ENCODE data around the gene TAF6.

TAF6 gene

DNA sequence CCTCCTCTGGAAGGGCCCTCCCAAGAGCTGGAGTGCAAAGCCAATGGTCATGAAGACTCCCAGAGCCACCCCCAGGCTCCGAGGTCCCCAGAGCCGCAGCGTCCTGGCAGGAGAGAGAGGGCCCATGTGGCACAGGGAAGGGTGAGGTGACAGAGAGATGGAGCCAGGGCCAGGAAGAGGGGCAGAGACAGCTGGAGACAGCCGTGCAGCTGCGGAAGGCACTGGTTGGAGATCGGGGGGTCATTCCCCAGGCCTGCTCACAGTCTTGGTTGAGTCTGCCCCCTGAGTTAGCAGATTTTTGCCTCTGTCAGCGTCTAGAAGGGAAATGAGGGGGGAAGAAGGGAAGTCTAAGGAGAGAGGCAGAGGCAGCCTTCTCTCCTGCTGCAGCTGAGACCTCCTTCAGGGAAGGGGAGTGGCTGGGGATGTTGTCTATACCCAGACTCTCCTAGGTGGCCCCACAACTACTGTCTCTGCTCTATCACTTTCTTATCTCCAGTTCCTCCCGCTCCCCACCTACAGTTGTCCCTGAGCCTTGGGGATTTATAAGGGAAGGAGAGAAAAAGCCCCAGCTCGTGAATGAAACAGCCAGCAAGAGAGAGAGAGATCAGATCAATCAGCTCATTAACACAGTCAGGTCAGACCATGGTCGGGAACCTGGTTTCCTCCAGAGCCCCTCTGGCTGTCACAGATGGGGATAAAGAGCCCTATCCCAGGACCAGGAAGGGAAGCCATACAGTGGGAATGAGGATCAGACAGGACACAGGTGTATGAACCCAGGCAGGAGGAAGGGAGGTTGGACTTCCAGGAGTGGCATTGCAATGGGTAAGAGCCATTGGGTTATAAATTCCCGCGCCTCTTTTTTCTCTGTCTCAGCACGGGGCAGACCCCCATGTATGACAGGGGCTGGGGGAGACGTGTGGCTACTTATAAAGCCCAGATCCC lies 48.1 kb upstream of the TAF6 start:
- H3K9me3 ChIP-seq (ENCODE audit: insufficient read depth, low read length) = no peaks in the 10 kb centered on the region
- H3K79me2 ChIP-seq (ENCODE audit: insufficient read depth, low read length) = no peaks in the 10 kb centered on the region
- no peak overlapping the region for H3K27ac ChIP-seq (ENCODE audit: low read depth, low read length)
- no peaks in the 10 kb centered on the region for H3K27me3 ChIP-seq (ENCODE audit: low read length)
- no peak overlapping the region for H2AFZ ChIP-seq (ENCODE audit: low read depth, low read length, severe bottlenecking)
- H3K9ac ChIP-seq (ENCODE audit: low read length) = no peak overlapping the region
- no peak overlapping the region for H3K4me3 ChIP-seq (ENCODE audit: insufficient read depth, low read length, poor library complexity, severe bottlenecking)
- no peaks in the 10 kb centered on the region for H3K36me3 ChIP-seq (ENCODE audit: low read length)
- H4K20me1 ChIP-seq (ENCODE audit: low read depth, low read length) = no peaks in the 10 kb centered on the region
- peaks cover 6% of the 10 kb centered on the region; the same call in 1 of the 2 replicates for H3F3A ChIP-seq (ENCODE audit: insufficient read depth)
- H3K9me2 ChIP-seq (replicated peaks; ENCODE audit: insufficient read depth, low read length) = no peaks in the 10 kb centered on the region
- TF ChIP-seq, protein P1, sequence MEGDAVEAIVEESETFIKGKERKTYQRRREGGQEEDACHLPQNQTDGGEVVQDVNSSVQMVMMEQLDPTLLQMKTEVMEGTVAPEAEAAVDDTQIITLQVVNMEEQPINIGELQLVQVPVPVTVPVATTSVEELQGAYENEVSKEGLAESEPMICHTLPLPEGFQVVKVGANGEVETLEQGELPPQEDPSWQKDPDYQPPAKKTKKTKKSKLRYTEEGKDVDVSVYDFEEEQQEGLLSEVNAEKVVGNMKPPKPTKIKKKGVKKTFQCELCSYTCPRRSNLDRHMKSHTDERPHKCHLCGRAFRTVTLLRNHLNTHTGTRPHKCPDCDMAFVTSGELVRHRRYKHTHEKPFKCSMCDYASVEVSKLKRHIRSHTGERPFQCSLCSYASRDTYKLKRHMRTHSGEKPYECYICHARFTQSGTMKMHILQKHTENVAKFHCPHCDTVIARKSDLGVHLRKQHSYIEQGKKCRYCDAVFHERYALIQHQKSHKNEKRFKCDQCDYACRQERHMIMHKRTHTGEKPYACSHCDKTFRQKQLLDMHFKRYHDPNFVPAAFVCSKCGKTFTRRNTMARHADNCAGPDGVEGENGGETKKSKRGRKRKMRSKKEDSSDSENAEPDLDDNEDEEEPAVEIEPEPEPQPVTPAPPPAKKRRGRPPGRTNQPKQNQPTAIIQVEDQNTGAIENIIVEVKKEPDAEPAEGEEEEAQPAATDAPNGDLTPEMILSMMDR (IDR thresholded peaks at IDR 0.05; ENCODE audit: insufficient read depth, low read length, poor library complexity, severe bottlenecking) = no peak
- no peak for TF ChIP-seq EZH2phosphoT487 (conservative IDR thresholded peaks at IDR 0.05; ENCODE audit: low read length)
- H3K4me2 ChIP-seq (ENCODE audit: low read depth, low read length, poor library complexity, severe bottlenecking) = no peak overlapping the region

DNA sequence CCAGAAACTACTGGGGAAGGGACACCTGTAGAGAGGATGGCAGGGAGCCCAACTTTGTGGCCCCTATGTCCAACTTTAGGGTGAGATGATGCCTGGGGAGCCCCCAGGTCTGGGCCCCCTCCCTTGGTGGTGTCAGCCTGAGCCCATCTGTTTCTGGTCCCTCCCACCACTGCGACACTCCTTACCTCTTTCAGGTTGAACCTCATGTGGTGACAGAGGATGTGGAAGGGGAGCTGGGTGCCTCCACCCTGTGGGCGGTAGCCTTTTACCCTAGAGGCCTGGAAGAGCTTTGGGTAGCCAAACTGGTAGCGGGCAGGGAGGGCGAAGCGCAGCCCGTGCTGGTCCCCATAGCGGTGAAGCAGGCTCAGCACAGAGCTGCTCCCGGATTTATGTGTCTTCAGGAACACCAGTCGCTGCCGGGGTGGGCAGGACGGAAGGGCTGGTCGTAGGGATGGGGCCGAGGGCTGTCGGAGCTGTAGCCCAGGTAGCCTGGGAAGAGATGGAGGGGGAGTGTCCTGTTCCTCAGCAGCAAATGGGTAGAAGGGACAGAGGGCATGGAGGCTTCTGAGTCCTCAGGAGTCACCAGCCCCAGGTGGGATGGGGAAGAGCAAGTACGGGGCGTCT lies 47.3 kb upstream of the TAF6 start:
- Histone ChIP-seq H3K27ac (ENCODE audit: low read depth, low read length) (no peak overlapping the region), H3K9me3 (ENCODE audit: insufficient read depth, low read length) (no peaks in the 10 kb centered on the region), H3K27me3 (ENCODE audit: low read length) (no peaks in the 10 kb centered on the region), H3K9me2 (replicated peaks; ENCODE audit: insufficient read depth, low read length) (no peaks in the 10 kb centered on the region), H2AFZ (ENCODE audit: low read depth, low read length, severe bottlenecking) (no peak overlapping the region), H3F3A (ENCODE audit: insufficient read depth) (peaks cover 6% of the 10 kb centered on the region; the same call in 1 of the 2 replicates), H3K79me2 (ENCODE audit: insufficient read depth, low read length) (no peaks in the 10 kb centered on the region), H3K4me2 (ENCODE audit: low read depth, low read length, poor library complexity, severe bottlenecking) (no peak overlapping the region), H3K36me3 (ENCODE audit: low read length) (no peaks in the 10 kb centered on the region), H3K9ac (ENCODE audit: low read length) (no peak overlapping the region), H3K4me3 (ENCODE audit: insufficient read depth, low read length, poor library complexity, severe bottlenecking) (no peak overlapping the region), H4K20me1 (ENCODE audit: low read depth, low read length) (no peaks in the 10 kb centered on the region)
- TF ChIP-seq, protein P1 (IDR thresholded peaks at IDR 0.05; ENCODE audit: insufficient read depth, low read length, poor library complexity, severe bottlenecking) = no peak
- TF ChIP-seq EZH2phosphoT487 (conservative IDR thresholded peaks at IDR 0.05; ENCODE audit: low read length) = no peak

DNA sequence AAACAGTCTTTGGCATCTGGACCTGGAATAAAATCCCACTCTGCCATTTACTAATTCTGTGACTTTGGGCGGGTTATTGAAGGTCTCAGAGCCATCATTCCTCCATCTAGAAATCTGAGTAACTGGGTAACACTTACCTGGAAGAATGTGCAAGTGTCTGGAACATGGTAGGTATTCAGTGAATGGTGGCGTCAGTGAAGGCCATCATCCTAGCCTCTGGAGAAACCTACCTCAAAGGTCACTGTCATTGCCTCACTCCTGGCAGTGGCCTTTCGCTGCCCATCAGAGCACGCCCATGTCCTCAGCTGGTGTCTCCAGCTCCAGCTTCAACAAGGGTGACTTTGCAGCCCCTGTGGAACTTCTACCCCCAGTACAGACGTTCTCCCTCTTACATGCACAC lies 44.7 kb upstream of the TAF6 start:
- no peak overlapping the region for H3K9ac ChIP-seq (ENCODE audit: low read length)
- no peaks in the 10 kb centered on the region for H4K20me1 ChIP-seq (ENCODE audit: low read depth, low read length)

More for the DNA sequence above, 44.7 kb upstream of the TAF6 start:
- Histone ChIP-seq H3K9me3 (ENCODE audit: insufficient read depth, low read length) (no peaks in the 10 kb centered on the region), H2AFZ (ENCODE audit: low read depth, low read length, severe bottlenecking) (no peak overlapping the region), H3K4me3 (ENCODE audit: insufficient read depth, low read length, poor library complexity, severe bottlenecking) (no peak overlapping the region), H3F3A (ENCODE audit: insufficient read depth) (no peaks in the 10 kb centered on the region), H3K9me2 (replicated peaks; ENCODE audit: insufficient read depth, low read length) (no peaks in the 10 kb centered on the region), H3K27ac (ENCODE audit: low read depth, low read length) (no peak overlapping the region), H3K27me3 (ENCODE audit: low read length) (no peaks in the 10 kb centered on the region), H3K4me2 (ENCODE audit: low read depth, low read length, poor library complexity, severe bottlenecking) (no peak overlapping the region), H3K79me2 (ENCODE audit: insufficient read depth, low read length) (no peaks in the 10 kb centered on the region), H3K36me3 (ENCODE audit: low read length) (no peaks in the 10 kb centered on the region)
- TF ChIP-seq EZH2phosphoT487 (conservative IDR thresholded peaks at IDR 0.05; ENCODE audit: low read length) = no peak
- TF ChIP-seq, protein P1 (IDR thresholded peaks at IDR 0.05; ENCODE audit: insufficient read depth, low read length, poor library complexity, severe bottlenecking) = no peak
